ENCODE data around the gene TSPAN15. TPM values are rescaled to one million over a fixed set of nuclear protein-coding genes. Genes with fewer than 3 reads are reported as not detected.

TSPAN15 gene
- polyA plus RNA-seq (ENCODE audit: insufficient read length in 4 of 4): 10 to 100 TPM; 58.2 to 77.6 (median 66.0) TPM

GRCh38 chr10:69451209-69451783 lies at the start of gene TSPAN15:
Gene TSPAN15, plus strand, starts transcription at chr10:69451465. Its CDS starts 130 bp downstream, at chr10:69451595.
- peak; percentile 74 to 84 (median 78) for DNase-seq (ENCODE audit: low read depth in 4 of 4, low spot score in 3 of 4)

GRCh38 chr10:69402386-69402785 lies 48.9 kb upstream of the TSPAN15 start:
- DNase-seq (ENCODE audit: low read depth in 4 of 4, low spot score in 3 of 4): no peak

- DNase-seq (ENCODE audit: low read depth in 4 of 4, low spot score in 3 of 4): no peak
Observed at GRCh38 chr10:69403066-69403465, 48.2 kb upstream of the TSPAN15 start.

GRCh38 chr10:69403519-69403918 lies 47.7 kb upstream of the TSPAN15 start:
- no peak for DNase-seq (ENCODE audit: low read depth in 4 of 4, low spot score in 3 of 4)

GRCh38 chr10:69404786-69405185 lies 46.5 kb upstream of the TSPAN15 start:
- no peak for DNase-seq (ENCODE audit: low read depth in 4 of 4, low spot score in 3 of 4)

GRCh38 chr10:69405221-69405620 lies 46.0 kb upstream of the TSPAN15 start:
- no peak for DNase-seq (ENCODE audit: low read depth in 4 of 4, low spot score in 3 of 4)

GRCh38 chr10:69406302-69406811 lies 44.9 kb upstream of the TSPAN15 start:
- no peak for DNase-seq (ENCODE audit: low read depth in 4 of 4, low spot score in 3 of 4)

- no peak for DNase-seq (ENCODE audit: low read depth in 4 of 4, low spot score in 3 of 4)
Observed at GRCh38 chr10:69406816-69407580, 44.3 kb upstream of the TSPAN15 start.

GRCh38 chr10:69407621-69408301 lies 43.5 kb upstream of the TSPAN15 start:
- DNase-seq (ENCODE audit: low read depth in 4 of 4, low spot score in 3 of 4): no peak

- peak; percentile 84 to 87 (median 86) for DNase-seq (ENCODE audit: low read depth in 4 of 4, low spot score in 3 of 4)
Observed at GRCh38 chr10:69408318-69409175, 42.7 kb upstream of the TSPAN15 start.

GRCh38 chr10:69409176-69409495 lies 42.1 kb upstream of the TSPAN15 start:
- no peak for DNase-seq (ENCODE audit: low read depth in 4 of 4, low spot score in 3 of 4)

GRCh38 chr10:69409968-69410367 lies 41.3 kb upstream of the TSPAN15 start:
- no peak for DNase-seq (ENCODE audit: low read depth in 4 of 4, low spot score in 3 of 4)

GRCh38 chr10:69410487-69410886 lies 40.8 kb upstream of the TSPAN15 start:
- DNase-seq (ENCODE audit: low read depth in 4 of 4, low spot score in 3 of 4): no peak

GRCh38 chr10:69411476-69411875 lies 39.8 kb upstream of the TSPAN15 start:
- DNase-seq (ENCODE audit: low read depth in 4 of 4, low spot score in 3 of 4): no peak

GRCh38 chr10:69412232-69412790 lies 39.0 kb upstream of the TSPAN15 start:
- no peak for DNase-seq (ENCODE audit: low read depth in 4 of 4, low spot score in 3 of 4)

GRCh38 chr10:69413221-69413865 lies 37.9 kb upstream of the TSPAN15 start:
- no peak for DNase-seq (ENCODE audit: low read depth in 4 of 4, low spot score in 3 of 4)

- DNase-seq (ENCODE audit: low read depth in 4 of 4, low spot score in 3 of 4): no peak
Observed at GRCh38 chr10:69414036-69415018, 36.9 kb upstream of the TSPAN15 start.

GRCh38 chr10:69415049-69415448 lies 36.2 kb upstream of the TSPAN15 start:
- no peak for DNase-seq (ENCODE audit: low read depth in 4 of 4, low spot score in 3 of 4)

GRCh38 chr10:69415951-69416350 lies 35.3 kb upstream of the TSPAN15 start:
- no peak for DNase-seq (ENCODE audit: low read depth in 4 of 4, low spot score in 3 of 4)

Measured in right renal pelvis (tissue), 4 donors.